ENCODE measurements around the gene VWA8.
A peak's percentile ranks its signal among the peaks of the same experiment; 100 is the strongest.

DNA sequence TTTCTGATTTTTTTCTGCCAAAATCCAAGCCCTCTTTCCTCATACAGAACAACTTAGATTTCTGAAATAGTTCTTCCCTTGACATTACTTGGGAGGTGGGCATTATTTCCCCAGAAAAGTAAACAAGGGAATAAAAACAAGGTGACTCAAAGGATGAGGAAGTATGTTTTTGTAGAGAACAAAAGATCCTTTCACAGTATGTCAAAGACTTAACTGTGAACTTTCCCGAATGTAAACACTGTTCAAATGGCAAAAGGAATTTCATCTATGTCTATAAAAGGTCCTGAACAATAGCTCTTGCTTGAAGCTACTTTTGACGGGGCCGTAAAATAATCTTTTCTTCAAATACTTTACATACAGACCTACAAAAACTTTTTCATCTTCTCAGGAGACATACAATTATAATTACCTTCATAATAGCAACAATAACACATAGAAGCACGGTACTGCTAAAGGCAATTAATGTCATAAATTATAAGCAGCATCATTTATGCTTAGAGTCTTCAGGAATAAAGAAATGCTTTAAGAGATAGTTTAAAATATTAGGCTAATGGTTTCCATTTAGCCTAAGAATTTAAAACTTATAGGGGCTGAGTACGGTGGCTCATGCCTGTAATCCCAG lies 312.5 kb downstream of the VWA8 start:
- TF ChIP-seq EZH2phosphoT487 (IDR thresholded peaks at IDR 0.05; ENCODE audit: borderline replicate concordance) (no peak), SIN3A (IDR thresholded peaks at IDR 0.05; ENCODE audit: low read depth) (peak; percentile 50; the same call in 1 of the 2 replicates), ZNF274 (IDR thresholded peaks at IDR 0.05; ENCODE audit: low read depth, low read length) (no peak), ZFX (IDR thresholded peaks at IDR 0.05) (no peak), POLR2AphosphoS5 (IDR thresholded peaks at IDR 0.05; ENCODE audit: low read depth, low read length) (no peak), CTCF (IDR thresholded peaks at IDR 0.05 in 2 of 3, conservative IDR thresholded peaks at IDR 0.05 in 1 of 3; ENCODE audit: borderline replicate concordance in 1 of 3, insufficient read depth in 1 of 3, low read depth in 2 of 3, low read length in 2 of 3) (no peak), SP1 (IDR thresholded peaks at IDR 0.05; ENCODE audit: low read depth) (peak; percentile 72), TCF7L2 (IDR thresholded peaks at IDR 0.05; ENCODE audit: borderline replicate concordance, extremely low read depth, insufficient read depth, insufficient read length) (peak; percentile 22)
- TF ChIP-seq, protein P1, sequence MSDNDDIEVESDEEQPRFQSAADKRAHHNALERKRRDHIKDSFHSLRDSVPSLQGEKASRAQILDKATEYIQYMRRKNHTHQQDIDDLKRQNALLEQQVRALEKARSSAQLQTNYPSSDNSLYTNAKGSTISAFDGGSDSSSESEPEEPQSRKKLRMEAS (IDR thresholded peaks at IDR 0.05), result peak; percentile 13; the same call in 1 of the 2 replicates

Measured in HCT116 (cell line).